HG03442 (cell line): ENCODE measurements around the gene SLC2A14.
"Not testable (repeated sequence)": the region's sequence is repeated elsewhere in the genome, so short reads cannot be mapped to it uniquely, and the experiment has no call there.

ENCODE experiments used
- ATAC-seq: cut with Tn5 transposase; IDR thresholded peaks from one replicate; pipeline ENCODE4 v1.9.1; 2021; ENCODE audit warnings: mild to moderate bottlenecking, moderate library complexity; ENCODE audit not compliant: unreplicated experiment

SLC2A14 gene

DNA sequence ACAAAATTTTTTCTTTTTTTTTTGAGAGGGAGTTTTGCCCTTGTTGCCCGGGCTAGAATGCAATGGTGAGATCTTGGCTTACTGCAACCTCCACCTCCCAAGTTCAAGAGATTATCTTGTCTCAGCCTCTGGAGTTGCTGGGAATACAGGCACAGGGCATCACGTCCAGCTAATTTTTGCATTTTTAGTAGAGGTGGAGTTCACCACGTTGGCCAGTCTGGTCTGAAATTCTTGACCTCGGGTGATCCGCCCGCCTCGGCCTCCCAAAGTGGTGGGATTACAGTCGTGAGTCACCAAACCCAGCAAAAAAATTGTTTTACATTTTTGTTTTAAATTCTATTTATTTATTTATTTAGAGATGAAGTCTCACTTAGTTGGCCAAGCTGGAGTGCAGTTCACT is 4.7 kb upstream of the SLC2A14 start:
- ATAC-seq, result no peak

DNA sequence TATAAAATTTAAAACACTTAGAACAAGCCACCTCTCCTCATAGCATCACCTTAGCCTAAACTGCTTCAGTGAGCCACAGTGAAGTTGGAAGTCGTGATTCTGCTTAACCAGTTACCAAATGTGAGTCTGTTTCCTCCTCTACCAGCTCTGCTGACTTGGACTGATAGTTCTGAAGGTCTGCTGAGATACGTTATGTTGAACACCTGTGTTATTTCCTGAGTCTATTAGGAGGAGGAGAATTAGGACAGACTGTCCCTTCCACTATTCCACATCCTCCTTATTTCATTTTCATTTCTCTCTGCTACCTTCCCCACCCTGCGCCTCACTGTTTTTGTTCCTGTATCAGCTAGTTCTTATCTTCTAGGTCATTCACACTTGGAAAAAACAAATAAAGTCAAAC is 2.4 kb downstream of the SLC2A14 start:
- no peak for ATAC-seq

DNA sequence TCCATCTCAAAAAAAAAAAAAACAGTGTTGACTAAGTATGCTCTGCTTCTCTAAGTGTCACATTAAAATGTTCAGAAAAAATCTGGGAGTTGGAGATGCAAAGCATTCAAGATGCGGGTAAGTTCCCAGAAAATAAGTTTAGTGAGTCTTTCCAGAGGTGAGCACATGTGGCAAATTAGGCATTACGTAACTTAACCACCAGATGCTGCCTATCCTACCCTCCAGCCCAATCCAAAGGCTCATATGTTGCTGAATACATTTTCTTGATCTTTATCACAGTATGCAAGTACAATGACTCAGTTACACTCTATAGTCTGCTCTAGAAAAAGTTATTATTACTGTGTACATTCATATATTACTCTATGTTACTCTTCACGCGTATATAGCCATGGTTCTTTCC is 3.6 kb downstream of the SLC2A14 start:
- ATAC-seq, result no peak

DNA sequence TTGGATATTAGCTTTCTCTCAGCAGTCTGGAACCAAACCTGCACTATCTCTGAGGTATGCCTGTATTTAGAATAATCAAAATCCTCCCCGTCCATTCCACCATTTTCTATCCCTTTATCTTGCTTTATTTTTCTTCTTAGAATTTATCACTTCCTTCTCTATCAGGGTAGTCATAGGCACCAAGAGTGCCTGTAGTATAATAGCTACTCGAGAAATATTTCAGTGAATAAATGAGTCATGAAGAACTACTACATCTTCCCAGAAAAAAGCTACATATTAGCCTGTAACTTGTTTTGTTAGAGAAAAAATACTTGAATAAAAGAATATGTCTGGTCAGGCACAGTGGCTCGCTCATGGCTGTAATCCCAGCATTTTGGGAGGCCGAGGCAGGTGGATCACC is 4.3 kb downstream of the SLC2A14 start:
- no peak for ATAC-seq

DNA sequence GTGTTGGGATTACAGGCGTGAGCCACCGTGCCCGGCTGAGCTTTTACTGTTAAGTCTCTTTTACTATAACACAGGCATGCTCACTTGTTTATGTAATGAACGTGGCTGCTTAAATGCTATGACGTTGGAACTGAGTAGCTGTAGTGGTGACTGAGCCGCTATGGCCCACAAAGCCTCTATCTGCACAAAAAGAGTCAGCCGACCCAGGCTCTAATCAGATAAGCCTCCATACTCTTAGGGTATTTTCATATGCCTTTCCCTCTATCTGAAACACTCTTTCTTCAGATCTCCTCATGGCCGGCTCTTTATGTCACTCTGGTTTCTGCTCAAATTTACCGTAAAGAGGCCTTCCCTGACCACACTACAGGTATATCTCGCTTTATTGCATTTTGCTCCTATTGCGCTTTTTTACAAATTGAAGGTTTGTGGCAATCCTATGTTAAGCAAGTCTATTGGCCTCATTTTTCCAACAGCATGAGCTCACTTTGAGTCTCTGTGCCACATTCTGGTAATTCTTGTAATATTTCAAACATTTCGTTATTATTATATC is 8.0 kb downstream of the SLC2A14 start:
- ATAC-seq, result no peak

DNA sequence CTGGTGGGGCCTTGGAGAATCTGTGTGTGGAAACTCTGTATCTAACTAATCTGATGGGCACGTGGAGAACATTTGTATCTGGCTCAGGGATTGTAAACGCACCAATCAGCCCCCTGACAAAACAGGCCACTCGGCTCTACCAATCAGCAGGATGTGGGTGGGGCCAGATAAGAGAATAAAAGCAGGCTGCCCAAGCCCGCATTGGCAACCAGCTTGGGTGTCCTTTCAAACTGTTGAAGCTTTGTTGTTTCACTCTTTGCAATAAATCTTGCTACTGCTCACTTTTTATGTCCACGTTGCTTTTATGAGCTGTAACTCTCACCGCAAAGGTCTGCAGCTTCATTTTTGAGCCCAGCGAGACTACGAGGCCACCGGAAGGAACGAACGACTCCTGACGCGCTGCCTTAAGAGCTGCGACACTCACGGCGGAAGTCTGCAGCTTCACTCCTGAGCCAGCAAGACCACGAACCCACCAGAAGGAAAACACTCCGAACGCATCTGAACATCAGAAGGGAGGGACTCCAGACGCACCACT is 9.8 kb downstream of the SLC2A14 start:
- not testable (repeated sequence) for ATAC-seq

DNA sequence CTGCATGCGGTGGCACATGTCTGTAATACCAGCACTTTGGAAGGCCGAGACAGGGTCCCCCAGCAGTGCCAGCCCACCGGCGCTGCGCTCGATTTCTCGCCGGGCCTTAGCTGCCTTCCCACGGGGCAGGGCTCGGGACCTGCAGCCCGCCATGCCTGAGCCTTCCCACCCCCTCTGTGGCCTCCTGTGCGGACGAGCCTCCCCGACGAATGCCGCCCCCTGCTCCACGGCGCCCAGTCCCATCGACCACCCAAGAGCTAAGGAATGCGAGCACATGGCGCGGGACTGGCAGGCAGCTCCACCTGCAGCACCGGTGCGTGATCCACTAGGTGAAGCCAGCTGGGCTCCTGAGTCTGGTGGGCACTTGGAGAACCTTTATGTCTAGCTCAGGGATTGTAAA is 10.4 kb downstream of the SLC2A14 start:
- not testable (repeated sequence) for ATAC-seq

DNA sequence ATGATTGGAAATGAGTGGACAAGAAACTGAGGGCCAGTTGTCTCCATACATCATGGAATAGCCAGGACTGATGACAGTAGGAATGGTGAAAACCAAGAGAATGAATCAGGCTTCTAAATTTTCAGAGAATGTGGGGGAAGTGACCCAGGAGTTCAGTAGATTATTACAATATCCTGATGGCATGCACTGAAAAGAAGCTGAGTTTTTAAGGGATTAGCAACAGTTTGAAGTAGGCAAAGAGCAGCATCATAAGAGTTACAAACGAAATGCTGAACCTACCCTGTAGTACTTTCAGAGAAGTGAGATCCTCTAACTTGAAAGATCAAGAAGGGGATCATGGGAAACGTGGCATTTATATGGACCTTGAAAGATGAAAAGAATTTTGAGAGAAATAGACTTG is 13.2 kb downstream of the SLC2A14 start:
- ATAC-seq, result no peak

DNA sequence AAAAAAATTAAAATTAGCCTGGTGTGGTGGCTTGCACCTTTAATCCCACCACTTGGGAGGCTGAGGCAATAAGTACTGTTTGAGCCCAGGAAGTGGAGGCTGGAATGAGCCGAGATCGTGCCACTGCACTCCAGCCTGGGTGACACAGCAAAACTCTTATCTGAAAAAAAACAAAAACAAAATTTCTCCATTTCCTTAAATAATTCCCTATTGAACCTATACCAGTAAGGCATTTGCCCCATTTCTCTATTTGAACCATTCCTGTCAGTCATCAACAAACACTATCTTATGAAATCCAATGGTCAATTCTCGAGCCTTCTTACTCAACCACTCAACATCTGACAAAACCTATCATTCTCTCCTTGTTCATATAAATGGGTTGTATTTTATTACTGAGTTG is 14.7 kb downstream of the SLC2A14 start:
- no peak for ATAC-seq

DNA sequence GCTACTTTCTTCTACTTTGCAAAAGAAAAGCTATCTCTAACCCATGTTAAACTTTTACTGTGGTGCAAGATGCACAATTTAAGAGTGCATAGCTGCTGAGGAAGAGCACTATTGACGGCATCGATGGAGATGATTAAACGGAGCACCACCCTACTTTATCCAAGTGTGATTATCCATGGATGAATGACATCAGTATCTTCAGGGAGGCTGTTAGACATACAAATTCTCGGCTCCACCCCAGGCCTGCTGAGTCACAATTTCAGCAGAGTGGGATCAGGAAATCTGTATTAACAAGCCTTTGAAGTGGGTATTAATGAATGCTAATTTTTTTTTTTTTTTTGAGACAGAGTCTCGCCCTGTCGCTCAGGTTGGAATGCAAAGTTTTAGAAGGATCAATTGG is 16.2 kb downstream of the SLC2A14 start:
- ATAC-seq, result no peak

DNA sequence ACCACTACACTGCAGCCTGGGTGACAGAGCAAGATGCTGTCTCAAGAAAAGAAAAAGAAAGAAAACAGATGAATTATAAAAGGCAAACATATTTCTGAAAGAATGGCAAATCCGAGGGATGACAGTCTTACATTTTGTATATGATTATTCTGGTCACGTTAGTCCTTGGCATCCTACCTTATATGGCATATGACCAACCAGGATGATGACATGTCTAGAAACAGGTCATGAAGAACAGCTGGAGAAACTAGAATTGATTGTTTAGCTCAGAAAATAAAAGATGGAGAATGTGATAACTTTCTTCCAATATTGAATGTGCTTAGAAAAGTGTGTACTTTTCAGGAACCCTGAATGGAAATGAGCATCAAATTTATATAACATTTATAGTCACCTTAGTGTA is 19.2 kb downstream of the SLC2A14 start:
- ATAC-seq, result no peak

DNA sequence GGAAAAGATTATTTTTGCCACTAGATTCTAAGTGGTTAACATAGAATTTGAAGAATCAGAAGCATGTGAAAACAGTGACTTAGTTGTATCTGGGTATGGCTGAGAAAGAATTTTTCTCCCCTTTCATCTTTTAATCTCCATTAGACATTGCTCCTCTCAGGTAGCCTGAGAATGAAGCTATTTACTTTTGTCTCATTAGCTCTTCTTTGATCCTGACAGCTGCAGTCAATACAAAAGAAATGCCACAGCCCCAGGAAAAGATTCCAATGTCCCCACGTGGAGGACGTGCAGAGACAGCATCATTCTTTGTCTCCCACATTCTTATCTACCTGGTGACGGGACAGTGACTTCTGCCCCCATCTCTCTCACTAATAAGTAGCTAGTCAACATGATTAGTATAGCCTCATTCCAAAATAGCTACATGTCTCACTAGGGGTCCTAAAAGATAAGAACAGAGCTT is 21.1 kb downstream of the SLC2A14 start:
- not testable (repeated sequence) for ATAC-seq

DNA sequence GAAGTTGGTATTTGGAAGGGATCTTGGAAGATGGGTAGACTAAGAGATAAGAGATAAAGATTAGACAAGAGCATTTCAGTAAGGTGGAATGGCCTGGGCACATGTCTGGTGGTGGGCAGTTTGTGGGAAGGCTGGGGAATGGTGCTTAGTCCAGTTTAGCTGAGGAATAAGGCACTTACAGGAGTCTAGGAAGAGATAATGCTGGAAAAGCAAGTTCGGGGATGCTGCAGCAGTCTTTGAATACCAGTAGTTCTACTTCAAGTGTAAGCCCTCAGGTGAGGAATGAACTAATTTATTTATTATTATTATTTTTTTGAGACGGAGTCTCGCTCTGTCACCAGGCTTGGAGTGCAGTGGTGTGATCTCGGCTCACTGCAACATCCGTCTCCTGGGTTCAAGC is 22.6 kb downstream of the SLC2A14 start:
- not testable (repeated sequence) for ATAC-seq

DNA sequence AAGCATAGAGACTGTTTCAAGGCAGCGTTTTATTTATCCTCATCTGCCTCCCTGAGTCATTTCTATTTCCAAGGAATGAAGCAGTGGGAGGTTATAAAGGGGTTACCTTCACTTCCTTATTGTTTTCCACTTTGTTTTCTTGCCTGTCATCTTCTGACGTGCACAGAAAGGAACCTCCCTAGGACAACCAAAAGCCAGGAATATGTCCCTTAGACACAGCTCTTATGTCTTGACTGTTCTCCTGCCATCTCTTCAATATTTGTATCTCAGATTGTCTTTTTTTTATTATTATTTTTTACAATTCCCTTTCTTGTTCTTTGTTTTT is 24.7 kb downstream of the SLC2A14 start:
- ATAC-seq, result not testable (repeated sequence)

DNA sequence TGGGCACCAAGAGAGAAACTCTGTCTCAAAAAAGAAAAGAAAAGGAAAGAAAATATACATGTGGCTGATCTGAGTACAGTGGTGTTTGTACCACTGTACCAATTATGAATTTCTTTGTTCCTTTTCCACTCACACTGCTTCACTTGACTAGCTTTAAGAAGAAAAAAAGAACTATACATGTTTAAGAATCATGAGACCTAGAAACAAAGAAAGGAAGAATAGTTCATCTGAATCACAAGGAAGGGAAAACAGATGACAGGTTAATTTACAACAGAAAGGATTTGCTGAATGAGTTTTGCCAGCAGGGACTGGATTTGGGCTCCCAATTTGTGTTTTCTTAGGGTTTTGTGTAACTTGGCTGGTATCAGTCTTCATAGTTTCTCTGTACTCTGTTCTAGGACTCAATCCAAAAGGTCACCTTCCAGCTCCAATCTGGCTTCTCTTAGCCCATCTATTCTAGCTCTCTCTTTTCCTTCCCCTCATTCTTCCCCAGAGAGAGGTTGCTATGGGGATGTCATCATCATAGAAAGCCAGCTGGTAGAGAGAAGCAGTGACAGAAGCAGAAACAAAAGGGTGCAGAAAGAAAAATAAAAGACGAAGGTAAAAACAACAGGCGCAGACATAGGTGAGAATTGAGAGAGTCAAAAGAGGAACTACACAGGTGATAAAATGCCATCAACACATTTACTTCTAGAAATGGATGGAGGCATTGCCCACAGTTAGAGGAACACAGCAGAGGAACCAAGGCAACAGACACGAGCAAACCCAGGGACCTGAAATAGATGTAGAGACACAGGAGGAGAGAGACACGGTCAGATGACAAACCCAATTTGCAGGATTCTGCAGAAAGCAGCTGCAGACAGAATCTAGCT is 25.3 kb downstream of the SLC2A14 start:
- ATAC-seq, result not testable (repeated sequence)

DNA sequence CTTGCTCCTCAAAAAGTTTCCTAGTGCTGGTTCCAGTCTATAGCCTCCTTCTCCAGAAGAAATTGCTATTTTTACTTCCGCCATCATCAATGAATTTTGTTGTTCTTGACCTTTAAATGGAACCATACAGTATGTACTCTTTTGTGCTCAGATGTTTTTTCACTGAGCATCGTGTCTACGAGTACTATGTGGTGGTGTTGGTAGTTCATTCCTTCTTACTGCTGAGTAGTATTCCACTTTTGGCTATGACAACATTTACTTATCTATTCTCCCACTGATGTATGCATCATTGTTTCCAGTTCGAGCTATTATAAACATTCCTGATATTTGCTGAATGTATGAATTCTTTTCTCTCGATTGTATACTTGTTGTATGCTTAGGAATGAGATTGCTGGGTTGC is 28.6 kb downstream of the SLC2A14 start:
- no peak for ATAC-seq

DNA sequence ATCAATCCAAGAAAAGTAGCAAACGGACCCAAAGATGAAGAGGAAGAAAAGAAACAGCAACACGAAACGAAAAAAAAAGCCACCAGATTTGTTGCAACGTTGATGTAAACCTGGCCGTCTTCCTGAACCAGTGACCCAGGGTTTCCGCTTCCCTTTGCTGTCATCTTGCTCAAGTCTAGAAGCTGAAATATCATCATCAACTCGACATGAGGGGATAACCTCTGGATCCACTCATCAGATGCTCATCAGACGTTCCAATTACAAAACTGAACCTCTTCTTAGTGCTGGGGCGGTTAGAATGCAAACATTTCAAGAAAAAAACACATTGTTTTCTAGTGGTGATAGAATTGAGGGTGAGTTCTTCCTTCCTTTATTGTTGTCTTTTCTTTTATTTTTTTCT is 29.1 kb downstream of the SLC2A14 start:
- ATAC-seq, result not testable (repeated sequence)

DNA sequence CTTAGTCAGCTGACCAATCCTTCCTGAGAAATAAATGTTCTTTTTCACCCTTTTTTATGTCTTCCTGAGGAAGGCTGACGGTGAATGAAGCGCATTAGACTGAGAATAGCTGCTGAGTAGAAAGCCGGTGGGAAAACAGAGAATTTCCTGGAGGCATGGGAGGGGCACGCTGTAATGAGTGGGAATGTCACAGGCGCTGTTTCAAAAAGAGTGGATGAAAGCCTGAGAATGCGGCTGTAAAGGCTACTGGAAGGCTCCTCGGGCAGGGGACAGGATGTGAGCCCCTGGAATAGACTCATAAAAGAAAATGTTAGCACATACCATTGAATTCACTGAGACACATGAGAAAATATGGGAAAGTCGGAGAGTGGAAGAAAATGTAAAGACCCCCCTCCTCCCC is 29.6 kb downstream of the SLC2A14 start:
- not testable (repeated sequence) for ATAC-seq

DNA sequence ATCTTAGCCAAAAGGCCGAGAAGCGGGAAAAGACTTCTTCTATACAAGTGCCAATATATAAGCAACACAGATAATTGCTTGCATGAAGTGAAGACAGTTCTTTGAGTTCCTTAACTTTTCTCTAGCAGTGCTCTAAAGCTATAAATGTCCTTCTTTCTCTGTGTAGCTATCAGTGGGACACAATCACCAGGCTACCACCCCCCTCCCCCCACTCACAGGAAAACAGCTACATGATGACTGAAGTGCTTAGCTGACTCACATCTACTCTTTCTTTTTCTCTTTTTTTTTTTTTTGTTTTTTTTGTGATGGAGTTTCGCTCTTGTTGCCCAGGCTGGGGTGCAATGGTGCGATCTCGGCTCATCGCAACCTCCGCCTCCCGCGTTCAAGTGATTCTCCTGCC is 30.3 kb downstream of the SLC2A14 start:
- not testable (repeated sequence) for ATAC-seq

DNA sequence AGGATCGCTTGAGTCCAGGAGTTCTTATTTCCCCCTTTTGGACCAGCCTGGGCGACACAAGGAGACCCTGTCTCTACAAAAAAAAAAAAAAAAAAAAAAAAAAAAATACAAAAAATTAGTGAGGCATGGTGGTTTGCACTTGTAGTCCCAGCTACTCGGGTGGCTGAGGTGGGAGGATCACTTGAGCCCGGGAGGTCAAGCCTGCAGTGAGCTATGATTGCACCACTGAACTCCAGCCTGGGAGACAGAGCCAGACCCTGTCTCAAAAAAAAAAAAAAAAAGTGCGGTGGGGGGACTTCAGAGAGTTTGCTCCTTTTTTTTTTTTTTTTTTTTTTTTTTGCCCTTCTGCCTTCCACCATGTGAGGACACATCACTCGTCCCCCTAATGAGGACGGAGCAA is 32.9 kb downstream of the SLC2A14 start:
- ATAC-seq, result not testable (repeated sequence)

DNA sequence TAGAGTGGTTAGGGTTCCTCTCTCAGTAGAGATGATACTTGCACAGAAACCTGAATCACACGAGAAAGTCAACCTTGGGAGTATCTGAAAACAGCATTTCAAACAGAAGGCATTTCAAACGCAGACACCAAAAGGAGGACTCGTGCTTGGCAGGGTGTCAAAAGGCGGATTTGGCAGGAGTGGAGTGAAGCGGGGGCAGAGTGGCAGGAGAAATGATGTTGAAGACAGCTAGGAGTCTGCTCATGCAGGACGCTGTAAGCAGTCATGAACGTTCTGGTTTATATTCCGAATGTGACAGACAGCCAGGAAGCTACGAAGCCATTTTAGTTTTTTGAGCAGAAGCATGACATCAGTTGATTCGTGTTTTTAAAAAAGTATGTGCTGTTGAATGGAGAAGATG is 33.5 kb downstream of the SLC2A14 start:
- ATAC-seq, result not testable (repeated sequence)

DNA sequence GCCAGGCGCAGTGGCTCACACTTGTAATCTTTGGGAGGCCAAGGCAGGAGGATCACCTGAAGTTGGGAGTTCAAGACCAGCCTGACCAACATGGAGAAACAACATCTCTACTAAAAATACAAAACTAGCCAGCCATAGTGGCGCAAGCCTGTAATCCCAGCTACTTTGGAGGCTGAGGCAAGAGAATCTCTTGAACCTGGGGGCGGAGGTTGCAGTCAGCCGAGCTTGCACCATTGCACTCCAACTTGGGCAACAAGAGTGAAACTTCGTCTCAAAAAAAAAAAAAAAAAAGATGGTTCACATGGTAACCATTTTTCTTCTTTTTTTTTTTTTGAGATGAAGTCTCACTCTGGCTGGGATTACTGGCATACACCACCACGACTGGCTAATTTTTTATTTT is 35.3 kb downstream of the SLC2A14 start:
- no peak for ATAC-seq
